Measurements from ENCODE around the gene PPIG. TPM values are rescaled to one million over a fixed set of nuclear protein-coding genes. Genes with fewer than 3 reads are reported as not detected.
"Not testable (repeated sequence)": the region's sequence is repeated elsewhere in the genome, so short reads cannot be mapped to it uniquely, and the experiment has no call there.

Gene PPIG
- total RNA-seq, 4 donors from 2014 or later, result 33.3 to 58.8 (median 37.6) TPM

DNA sequence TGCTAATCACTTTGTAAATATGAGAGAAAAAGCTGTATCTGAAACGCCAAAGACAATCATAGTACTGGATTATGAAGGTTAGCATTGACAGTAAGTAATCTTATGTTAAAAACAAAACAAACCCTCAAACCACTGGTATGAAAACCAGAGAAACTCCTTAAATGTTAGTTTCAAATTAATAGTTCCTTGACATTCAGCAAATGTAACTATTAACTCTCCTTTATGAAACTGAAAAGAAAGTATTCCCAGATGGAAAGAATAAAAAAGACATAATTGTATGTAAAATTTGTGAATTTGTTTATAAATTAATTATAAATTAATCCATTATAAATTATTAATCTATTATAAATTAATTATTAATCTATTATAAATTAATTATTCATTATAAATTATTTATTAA lies 22.8 kb upstream of the PPIG start:
- TF ChIP-seq, protein P1, sequence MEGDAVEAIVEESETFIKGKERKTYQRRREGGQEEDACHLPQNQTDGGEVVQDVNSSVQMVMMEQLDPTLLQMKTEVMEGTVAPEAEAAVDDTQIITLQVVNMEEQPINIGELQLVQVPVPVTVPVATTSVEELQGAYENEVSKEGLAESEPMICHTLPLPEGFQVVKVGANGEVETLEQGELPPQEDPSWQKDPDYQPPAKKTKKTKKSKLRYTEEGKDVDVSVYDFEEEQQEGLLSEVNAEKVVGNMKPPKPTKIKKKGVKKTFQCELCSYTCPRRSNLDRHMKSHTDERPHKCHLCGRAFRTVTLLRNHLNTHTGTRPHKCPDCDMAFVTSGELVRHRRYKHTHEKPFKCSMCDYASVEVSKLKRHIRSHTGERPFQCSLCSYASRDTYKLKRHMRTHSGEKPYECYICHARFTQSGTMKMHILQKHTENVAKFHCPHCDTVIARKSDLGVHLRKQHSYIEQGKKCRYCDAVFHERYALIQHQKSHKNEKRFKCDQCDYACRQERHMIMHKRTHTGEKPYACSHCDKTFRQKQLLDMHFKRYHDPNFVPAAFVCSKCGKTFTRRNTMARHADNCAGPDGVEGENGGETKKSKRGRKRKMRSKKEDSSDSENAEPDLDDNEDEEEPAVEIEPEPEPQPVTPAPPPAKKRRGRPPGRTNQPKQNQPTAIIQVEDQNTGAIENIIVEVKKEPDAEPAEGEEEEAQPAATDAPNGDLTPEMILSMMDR (IDR thresholded peaks at IDR 0.05), result no peak
- no peak for TF ChIP-seq POLR2AphosphoS5 (IDR thresholded peaks at IDR 0.05)
- TF ChIP-seq POLR2A (IDR thresholded peaks at IDR 0.05), result no peak
- TF ChIP-seq EP300 (IDR thresholded peaks at IDR 0.05), result no peak
- Histone ChIP-seq H3K27ac (no peak overlapping the region), H3K4me1 (no peaks in the 10 kb centered on the region), H3K27me3 (no peaks in the 10 kb centered on the region), H3K36me3 (peaks cover 0 to 31% of the 10 kb centered on the region in 2 donors), H3K9me3 (no peaks in the 10 kb centered on the region), H3K4me3 (no peak overlapping the region)
- no peak for ATAC-seq
- WGBS, 2 donors (ENCODE audit: low coverage in 1 of 2), result 89 to 90% methylated on average over 1 of the region's 1 CpG

DNA sequence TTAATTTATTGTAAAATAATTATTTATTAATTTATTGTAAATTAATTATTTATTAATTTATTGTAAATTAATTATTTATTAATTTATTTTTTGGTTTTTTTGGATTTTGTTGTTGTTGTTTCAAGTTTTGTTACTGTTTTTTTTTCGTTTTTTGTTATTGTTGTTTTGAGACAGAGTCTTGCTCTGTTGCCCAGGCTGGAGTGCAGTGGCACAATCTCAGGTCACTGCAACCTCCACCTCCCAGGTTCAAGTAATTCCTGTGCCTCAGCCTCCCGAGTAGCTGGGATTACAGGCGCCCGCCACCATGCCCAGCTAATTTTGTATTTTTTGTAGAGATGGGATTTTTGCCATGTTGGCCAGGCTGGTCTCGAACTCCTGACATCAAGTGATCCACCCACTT lies 22.1 kb upstream of the PPIG start:
- not testable (repeated sequence) for H3K4me1 ChIP-seq, ATAC-seq, H3K4me3 ChIP-seq, H3K27ac ChIP-seq, H3K27me3 ChIP-seq, H3K9me3 ChIP-seq
- WGBS, 2 donors (ENCODE audit: low coverage in 1 of 2), result 96 to 97% methylated on average over 5 of the region's 5 CpGs
- peaks cover 0 to 24% of the 10 kb centered on the region in 2 donors for H3K36me3 ChIP-seq

DNA sequence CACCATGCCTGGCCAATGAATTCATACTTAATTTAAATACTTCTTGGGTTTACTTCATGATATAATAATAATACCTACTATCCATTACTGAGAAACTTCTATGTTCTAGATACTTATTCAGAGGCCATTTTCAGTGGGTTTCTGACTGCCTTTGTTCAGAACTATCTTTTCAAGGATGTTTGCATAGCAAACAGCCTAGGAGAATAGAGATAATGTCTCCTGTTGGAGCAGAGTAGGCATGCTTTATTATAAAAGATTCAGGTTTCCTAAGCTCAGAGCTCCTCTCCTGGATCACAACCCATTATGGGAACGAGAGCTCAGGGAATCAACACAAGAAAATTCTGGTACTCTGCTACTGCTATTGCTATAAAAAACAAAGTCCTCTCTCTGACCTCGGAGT lies 21.6 kb upstream of the PPIG start:
- Histone ChIP-seq H3K4me3 (no peak overlapping the region), H3K4me1 (no peaks in the 10 kb centered on the region), H3K36me3 (peaks cover 0 to 24% of the 10 kb centered on the region in 2 donors), H3K9me3 (no peaks in the 10 kb centered on the region), H3K27ac (no peak overlapping the region), H3K27me3 (no peaks in the 10 kb centered on the region)
- ATAC-seq, result no peak
- 92 to 93% methylated on average over 2 of the region's 2 CpGs for WGBS, 2 donors (ENCODE audit: low coverage in 1 of 2)
- TF ChIP-seq, protein P1 (IDR thresholded peaks at IDR 0.05), result no peak
- TF ChIP-seq EP300 (IDR thresholded peaks at IDR 0.05), result no peak
- no peak for TF ChIP-seq POLR2AphosphoS5 (IDR thresholded peaks at IDR 0.05)
- no peak for TF ChIP-seq POLR2A (IDR thresholded peaks at IDR 0.05)

DNA sequence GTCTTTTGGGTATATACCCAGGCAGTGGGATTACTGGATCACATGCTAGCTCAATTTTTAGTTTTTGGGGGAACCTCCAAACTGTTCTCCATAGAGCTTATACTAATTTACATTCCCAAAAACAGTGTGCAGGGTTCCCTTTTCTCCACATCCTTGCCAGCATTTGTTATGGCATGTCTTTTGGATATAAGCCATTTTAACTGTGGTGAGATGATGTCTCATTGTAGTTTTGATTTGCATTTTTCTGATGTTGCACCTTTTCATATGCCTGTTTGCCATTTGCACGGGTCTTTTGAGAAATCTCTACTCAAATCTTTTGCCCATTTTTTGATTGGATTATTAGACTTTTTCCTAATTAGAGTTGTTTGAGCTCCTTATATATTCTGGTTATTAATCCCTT lies 18.5 kb upstream of the PPIG start:
- TF ChIP-seq EP300 (IDR thresholded peaks at IDR 0.05) (no peak), POLR2AphosphoS5 (IDR thresholded peaks at IDR 0.05) (no peak), POLR2A (IDR thresholded peaks at IDR 0.05) (no peak)
- TF ChIP-seq, protein P1 (IDR thresholded peaks at IDR 0.05), result no peak
- Histone ChIP-seq H3K27me3 (no peaks in the 10 kb centered on the region), H3K4me3 (no peak overlapping the region), H3K27ac (no peak overlapping the region), H3K36me3 (peaks cover 0 to 6% of the 10 kb centered on the region in 2 donors), H3K4me1 (no peaks in the 10 kb centered on the region), H3K9me3 (no peaks in the 10 kb centered on the region)
- WGBS, 2 donors (ENCODE audit: low coverage in 1 of 2), result 100% methylated on average over 1 of the region's 1 CpG
- ATAC-seq, result no peak

DNA sequence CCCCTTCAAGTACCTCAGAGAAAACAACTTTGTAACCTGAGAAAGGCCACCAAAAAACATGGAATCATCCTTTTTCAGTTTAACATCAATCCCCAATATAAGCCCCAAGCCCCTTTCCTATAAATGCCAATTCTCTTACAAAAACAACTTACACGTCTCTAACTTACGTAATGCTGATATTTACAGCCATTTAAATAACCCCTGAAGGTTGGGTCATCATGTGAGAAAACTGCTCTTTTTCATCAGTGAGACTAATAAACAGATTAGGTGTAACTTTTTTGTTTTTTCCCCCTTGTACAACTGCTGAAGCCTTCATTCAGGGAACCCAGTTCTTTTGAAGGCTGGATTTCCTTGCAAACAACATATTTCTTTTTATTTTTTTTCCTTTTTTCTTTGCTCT lies 14.2 kb upstream of the PPIG start:
- 92 to 100% methylated on average over 2 of the region's 2 CpGs for WGBS, 2 donors (ENCODE audit: low coverage in 1 of 2)
- no peaks in the 10 kb centered on the region for H3K9me3 ChIP-seq
- H3K4me3 ChIP-seq, result no peak overlapping the region
- no peaks in the 10 kb centered on the region for H3K27me3 ChIP-seq
- ATAC-seq, result no peak
- H3K4me1 ChIP-seq, result peaks cover 0 to 23% (median 0%) of the 10 kb centered on the region in 3 donors
- H3K27ac ChIP-seq, result no peak overlapping the region
- TF ChIP-seq, protein P1 (IDR thresholded peaks at IDR 0.05), result no peak
- no peak for TF ChIP-seq POLR2A (IDR thresholded peaks at IDR 0.05)
- no peak for TF ChIP-seq POLR2AphosphoS5 (IDR thresholded peaks at IDR 0.05)
- TF ChIP-seq EP300 (IDR thresholded peaks at IDR 0.05), result no peak
- no peaks in the 10 kb centered on the region for H3K36me3 ChIP-seq

DNA sequence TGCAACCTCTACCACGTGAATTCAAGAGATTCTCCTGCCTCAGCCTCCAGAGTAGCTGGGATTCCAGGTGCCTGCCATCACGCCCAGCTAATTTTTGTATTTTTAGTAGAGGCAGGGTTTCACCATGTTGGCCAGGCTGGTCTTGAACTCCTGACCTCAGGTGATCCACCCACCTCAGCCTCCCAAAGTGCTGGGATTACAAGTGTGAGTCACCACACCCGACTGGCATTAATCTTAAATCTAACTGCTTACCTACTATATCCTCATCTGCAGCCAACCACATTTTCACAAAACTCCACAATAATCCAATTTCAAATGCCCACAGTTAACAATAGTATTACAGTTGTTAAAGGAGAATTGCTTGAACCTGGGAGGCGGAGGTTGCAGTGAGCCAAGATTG lies 13.4 kb upstream of the PPIG start:
- H3K4me3 ChIP-seq, ATAC-seq, H3K9me3 ChIP-seq, H3K27ac ChIP-seq, H3K27me3 ChIP-seq, H3K36me3 ChIP-seq: not testable (repeated sequence)
- H3K4me1 ChIP-seq, result peaks cover 0 to 23% (median 0%) of the 10 kb centered on the region in 3 donors
- 73 to 91% methylated on average over 1 to 4 of the region's 4 CpGs for WGBS, 2 donors (ENCODE audit: low coverage in 1 of 2)

All from gastroesophageal sphincter (tissue), 4 donors.